Sigmoid colon (tissue), 7 donors: ENCODE results near the gene HSD11B2. TPM values are rescaled to one million over a fixed set of nuclear protein-coding genes. Genes with fewer than 3 reads are reported as not detected.
A peak's percentile ranks its signal among the peaks of the same experiment; 100 is the strongest.

Experiments
- DNase-seq: peaks from one replicate; pipeline ENCODE4 v3.0.0-alpha.2; 2019
- H3K27ac ChIP-seq, 4 donors: fragments of 200-600 bp; sonication (generic); one replicate each; pipeline ENCODE4 v1.5.1; 2016 to 2019; ENCODE audit warnings: mild to moderate bottlenecking in 1 of 4
- H3K27me3 ChIP-seq, 3 donors: fragments of 200-600 bp; sonication (generic); one replicate each; pipeline ENCODE4 v1.5.1; 2019; ENCODE audit warnings: mild to moderate bottlenecking in 1 of 3
- H3K36me3 ChIP-seq, 4 donors: fragments of 200-600 bp; sonication (generic); one replicate each; pipeline ENCODE4 v1.5.1; 2016 to 2019
- H3K4me1 ChIP-seq, 4 donors: fragments of 200-600 bp; sonication (generic); one replicate each; pipeline ENCODE4 v1.5.1; 2017 to 2019
- H3K4me3 ChIP-seq, 4 donors: fragments of 200-600 bp; sonication (generic); one replicate each; pipeline ENCODE4 v1.5.1; 2017 to 2019; ENCODE audit warnings: mild to moderate bottlenecking in 2 of 4, moderate library complexity in 1 of 4
- H3K9me3 ChIP-seq, 4 donors: fragments of 200-600 bp in 3 of 4; sonication (generic) in 3 of 4; one replicate each; pipeline versions ENCODE4 v1.5.1 to v1.6.1; 2013 to 2019
- EP300 ChIP-seq, 4 donors: sonication (generic); formaldehyde crosslinking; IDR thresholded peaks; one replicate each; pipeline ENCODE4 v1.6.1; 2017; ENCODE audit warnings: antibody characterized with exemption in 4 of 4
- POLR2A ChIP-seq, 2 donors: fragments of 450-650 bp; IDR thresholded peaks; one replicate each; pipeline ENCODE4 v1.6.1; 2016; ENCODE audit warnings: antibody characterized with exemption in 2 of 2, mild to moderate bottlenecking in 2 of 2, moderate library complexity in 2 of 2
- POLR2AphosphoS5 ChIP-seq, 4 donors: sonication (generic); formaldehyde crosslinking; IDR thresholded peaks; one replicate each; pipeline ENCODE4 v1.6.1; 2017; ENCODE audit warnings: antibody characterized with exemption in 4 of 4
- WGBS, 2 donors: extraction: QIAGEN DNeasy Blood & Tissue Kit; methylation state at CpG; one replicate each; pipeline ENCODE4 v1.1.7; 2013; 5-methylcytosine and 5-hydroxymethylcytosine counted together
- intact Hi-C: fragments of 100-400 bp; cut with DNase I; formaldehyde crosslinking; loops from one replicate; pipeline ENCODE4 v1.15.1; 2023
- polyA plus RNA-seq, 3 donors: library from polyadenylated mRNA; stranded (reverse); fragments of 200-250 nt; gene quantifications; one replicate each; pipeline ENCODE4 v1.2.3, GENCODE V29; 2013
- small RNA-seq, 3 donors: library from RNA; depleted of rRNA; stranded (forward); fragments of <200 nt; gene quantifications; one replicate each; pipeline ENCODE3, GENCODE V24; 2016
- total RNA-seq, 4 donors: library from RNA; depleted of rRNA; stranded (reverse); fragments of >200 nt; gene quantifications; one replicate each; pipeline ENCODE4 v1.1.0, GENCODE V29; 2016
- TF ChIP-seq, protein P1 (sequence below), 4 experiments: fragments of 450-650 bp in 3 of 4; fragments of 200-600 bp in 1 of 4; IDR thresholded peaks; one replicate each; pipeline ENCODE4 v1.5.1; 2016 to 2019; ENCODE audit warnings: antibody characterized with exemption in 4 of 4, mild to moderate bottlenecking in 3 of 4, moderate library complexity in 2 of 4
- donor health status: healthy with polysubstance abuse.
- donor health status: Bipolar disorder and iron deficiency.
- donor health status: healthy.

The HSD11B2 gene
- total and polyA plus RNA-seq, 7 donors = 0.14 to 353 (median 46.1) TPM; not detected in 1

DNA sequence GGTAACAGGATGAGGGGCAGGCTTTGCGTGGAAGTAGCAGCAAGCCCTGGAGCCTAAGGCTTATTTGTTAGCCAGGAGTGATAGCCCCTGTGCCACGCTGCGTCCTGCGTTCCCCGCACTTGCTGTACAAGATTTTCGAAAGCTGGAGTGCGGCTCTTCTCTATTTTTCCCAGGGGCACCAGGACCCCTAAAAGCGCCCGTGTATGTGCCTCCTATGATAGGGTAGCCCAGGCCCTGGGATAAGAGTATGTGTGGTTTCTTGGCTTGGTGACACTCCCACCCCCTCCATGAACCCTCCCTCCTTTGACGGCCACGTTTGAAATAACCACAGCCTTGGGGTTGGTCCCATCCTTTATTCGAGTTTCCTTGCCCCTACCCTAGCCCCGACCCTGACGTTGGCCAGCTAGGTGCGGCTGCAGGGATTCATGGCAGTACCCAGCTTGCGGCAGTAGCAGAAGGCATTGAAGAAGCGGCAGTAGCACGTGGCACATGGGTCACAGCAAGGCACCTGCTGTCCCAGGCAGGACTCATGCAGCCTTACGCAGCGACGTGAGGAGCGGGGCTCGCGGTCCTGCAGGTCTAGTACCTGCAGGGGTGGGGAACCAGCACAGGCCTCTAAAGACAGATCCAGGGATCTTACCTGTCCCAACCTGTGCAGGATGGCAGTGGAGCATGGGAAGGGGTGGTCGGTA is 51.5 kb downstream of the HSD11B2 start:
- no peak for DNase-seq
- intact Hi-C loops = loop anchor here (5.0 kb wide), 2 partner anchors 40 to 185 kb away; partner anchors contain the start of genes C16orf86 and ENKD1
- Histone ChIP-seq H3K36me3 (peaks cover 0 to 8% (median 0%) of the 10 kb centered on the region in 4 donors), H3K27me3 (no peaks in the 10 kb centered on the region), H3K4me3 (peak overlapping the region; percentile 35 to 97 (median 90)), H3K27ac (peak overlapping the region; percentile 80 to 98 (median 94)), H3K9me3 (no peaks in the 10 kb centered on the region), H3K4me1 (peaks cover 0 to 45% (median 40%) of the 10 kb centered on the region in 4 donors)
- TF ChIP-seq EP300 (IDR thresholded peaks at IDR 0.05) = no peak
- no peak for TF ChIP-seq POLR2A (IDR thresholded peaks at IDR 0.05)
- TF ChIP-seq, protein P1, sequence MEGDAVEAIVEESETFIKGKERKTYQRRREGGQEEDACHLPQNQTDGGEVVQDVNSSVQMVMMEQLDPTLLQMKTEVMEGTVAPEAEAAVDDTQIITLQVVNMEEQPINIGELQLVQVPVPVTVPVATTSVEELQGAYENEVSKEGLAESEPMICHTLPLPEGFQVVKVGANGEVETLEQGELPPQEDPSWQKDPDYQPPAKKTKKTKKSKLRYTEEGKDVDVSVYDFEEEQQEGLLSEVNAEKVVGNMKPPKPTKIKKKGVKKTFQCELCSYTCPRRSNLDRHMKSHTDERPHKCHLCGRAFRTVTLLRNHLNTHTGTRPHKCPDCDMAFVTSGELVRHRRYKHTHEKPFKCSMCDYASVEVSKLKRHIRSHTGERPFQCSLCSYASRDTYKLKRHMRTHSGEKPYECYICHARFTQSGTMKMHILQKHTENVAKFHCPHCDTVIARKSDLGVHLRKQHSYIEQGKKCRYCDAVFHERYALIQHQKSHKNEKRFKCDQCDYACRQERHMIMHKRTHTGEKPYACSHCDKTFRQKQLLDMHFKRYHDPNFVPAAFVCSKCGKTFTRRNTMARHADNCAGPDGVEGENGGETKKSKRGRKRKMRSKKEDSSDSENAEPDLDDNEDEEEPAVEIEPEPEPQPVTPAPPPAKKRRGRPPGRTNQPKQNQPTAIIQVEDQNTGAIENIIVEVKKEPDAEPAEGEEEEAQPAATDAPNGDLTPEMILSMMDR (IDR thresholded peaks at IDR 0.05) = no peak
- TF ChIP-seq POLR2AphosphoS5 (IDR thresholded peaks at IDR 0.05) = no peak
- 76 to 84% methylated on average over 25 of the region's 25 CpGs for WGBS, 2 donors

DNA sequence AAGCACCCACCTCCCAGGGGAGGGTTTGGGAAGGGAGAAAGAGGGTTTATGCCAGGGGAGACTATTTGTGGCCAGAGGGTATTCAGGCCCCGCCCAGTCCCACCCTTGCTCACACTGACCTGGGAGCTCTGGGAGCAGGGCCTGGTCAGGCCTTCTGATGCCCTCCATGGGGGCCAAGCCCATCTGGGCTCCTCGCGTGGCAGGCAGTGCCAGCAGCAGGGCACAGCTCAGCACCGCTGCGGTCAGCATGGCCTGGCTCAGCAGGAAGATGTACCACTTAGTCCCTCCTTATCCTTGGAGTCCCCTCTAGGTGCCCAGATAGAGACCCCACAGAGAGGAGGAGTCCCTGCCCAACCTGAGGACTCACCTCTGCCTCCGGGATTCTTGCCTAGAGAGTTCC is 52.2 kb downstream of the HSD11B2 start, which contains the start of gene AGRP:
Gene AGRP, minus strand, starts transcription at position 398 of the 400 bp plus-strand sequence. Its CDS starts 149 bp downstream, at position 249.
- TF ChIP-seq EP300 (IDR thresholded peaks at IDR 0.05) (no peak), POLR2A (IDR thresholded peaks at IDR 0.05) (no peak), POLR2AphosphoS5 (IDR thresholded peaks at IDR 0.05) (no peak)
- TF ChIP-seq, protein P1 (IDR thresholded peaks at IDR 0.05) = no peak
- H3K9me3 ChIP-seq = no peaks in the 10 kb centered on the region
- H3K36me3 ChIP-seq = peaks cover 0 to 8% (median 0%) of the 10 kb centered on the region in 4 donors
- H3K27me3 ChIP-seq = no peaks in the 10 kb centered on the region
- intact Hi-C loops = loop anchor here (5.0 kb wide), 2 partner anchors 39 to 184 kb away; partner anchors contain the start of genes C16orf86 and ENKD1
- no peak within 1 kb of the TSS for H3K4me3 ChIP-seq
- H3K27ac ChIP-seq = peak within 1 kb of the TSS; percentile 80 to 98 (median 94)
- peaks cover 0 to 42% (median 38%) of the 10 kb centered on the region in 4 donors for H3K4me1 ChIP-seq
- no peak for DNase-seq
- WGBS, 2 donors = 97 to 99% methylated on average over 6 of the region's 6 CpGs

DNA sequence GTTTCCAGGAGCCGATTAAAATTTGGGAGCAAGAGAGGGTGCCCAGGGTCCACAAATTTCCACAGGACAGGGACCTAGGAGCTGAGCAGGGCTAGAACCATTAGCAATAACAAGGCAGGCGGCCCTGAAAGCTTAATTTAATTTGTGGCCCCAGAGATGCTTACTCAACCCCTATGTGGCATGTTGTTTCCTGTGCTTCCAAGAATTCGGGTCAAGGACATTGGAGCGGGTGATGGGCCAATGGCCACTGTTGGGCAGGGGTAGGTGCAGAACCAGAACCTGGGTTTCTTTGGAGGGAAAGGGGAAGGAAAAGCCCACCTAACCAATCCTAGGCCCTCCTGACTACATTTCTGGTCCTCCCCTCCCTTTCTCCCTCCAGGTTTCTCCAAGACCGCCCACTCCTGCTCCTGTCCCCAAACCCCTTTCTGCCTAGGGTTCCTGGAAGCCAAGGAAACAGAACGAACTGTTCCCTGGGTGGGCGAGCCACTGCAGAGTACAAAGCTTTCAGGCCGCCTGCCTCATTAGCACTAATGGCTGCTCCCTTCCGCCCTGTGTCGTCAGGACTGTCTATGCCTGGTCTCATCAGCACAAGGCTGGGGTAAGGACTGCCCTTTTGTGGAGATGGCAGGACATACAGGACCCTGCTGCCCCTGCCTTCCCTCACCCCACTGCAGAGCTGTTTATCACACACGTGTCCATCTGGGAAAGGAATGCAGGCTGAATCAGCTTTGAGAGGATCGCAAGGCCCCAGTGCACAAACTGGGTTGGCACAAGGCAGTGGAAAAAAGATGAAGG is 53.0 kb downstream of the HSD11B2 start:
- intact Hi-C loops = loop anchor here (5.0 kb wide), 2 partner anchors 38 to 183 kb away; partner anchors contain the start of genes C16orf86 and ENKD1
- no peak for DNase-seq
- H3K27me3 ChIP-seq = no peaks in the 10 kb centered on the region
- WGBS, 2 donors = 90 to 95% methylated on average over 12 of the region's 12 CpGs
- TF ChIP-seq EP300 (IDR thresholded peaks at IDR 0.05) = no peak
- TF ChIP-seq POLR2A (IDR thresholded peaks at IDR 0.05) = no peak
- TF ChIP-seq, protein P1 (IDR thresholded peaks at IDR 0.05) = no peak
- no peak for TF ChIP-seq POLR2AphosphoS5 (IDR thresholded peaks at IDR 0.05)
- peaks cover 0 to 43% (median 36%) of the 10 kb centered on the region in 4 donors for H3K4me1 ChIP-seq
- H3K4me3 ChIP-seq = no peak overlapping the region
- peak overlapping the region in 2 of 4 donors; percentile 25 to 98 for H3K27ac ChIP-seq
- no peaks in the 10 kb centered on the region for H3K9me3 ChIP-seq
- peaks cover 0 to 8% (median 0%) of the 10 kb centered on the region in 4 donors for H3K36me3 ChIP-seq

DNA sequence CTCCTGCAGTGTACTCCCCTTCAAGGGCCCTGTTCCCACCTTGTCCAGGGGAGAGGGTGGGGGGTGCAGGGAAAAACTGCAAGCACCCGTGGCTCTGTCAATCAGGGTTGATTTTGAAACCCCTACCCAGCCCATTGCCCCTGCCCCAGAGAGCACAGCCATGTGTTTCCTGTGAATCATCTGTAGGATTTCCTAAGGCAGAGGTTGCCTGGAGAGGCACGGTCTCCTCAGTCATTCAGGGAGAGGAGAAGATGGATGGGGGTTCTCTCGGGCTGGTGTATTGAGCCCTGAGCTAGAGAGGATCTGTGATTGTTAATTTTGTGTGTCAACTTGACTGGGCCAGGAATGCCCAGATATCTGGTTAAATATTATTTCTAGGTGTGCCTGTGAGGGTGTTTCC is 55.9 kb downstream of the HSD11B2 start:
- peaks cover 5 to 55% (median 43%) of the 10 kb centered on the region in 4 donors for H3K4me1 ChIP-seq
- H3K27me3 ChIP-seq = no peaks in the 10 kb centered on the region
- no peaks in the 10 kb centered on the region for H3K9me3 ChIP-seq
- H3K27ac ChIP-seq = peak overlapping the region in 2 of 4 donors; percentile 25 to 33
- peaks cover 0 to 8% (median 0%) of the 10 kb centered on the region in 4 donors for H3K36me3 ChIP-seq
- 73 to 85% methylated on average over 3 of the region's 3 CpGs for WGBS, 2 donors
- no peak overlapping the region for H3K4me3 ChIP-seq
- DNase-seq = no peak
- intact Hi-C loops = no loop called here
- TF ChIP-seq EP300 (IDR thresholded peaks at IDR 0.05) (no peak), POLR2A (IDR thresholded peaks at IDR 0.05) (no peak), POLR2AphosphoS5 (IDR thresholded peaks at IDR 0.05) (no peak)
- TF ChIP-seq, protein P1 (IDR thresholded peaks at IDR 0.05) = no peak

Small RNA genes within 50 kb of the gene (small RNA-seq; reads per million reads assigned to genes)
- gene RNU1-123P = 0 reads per million in 3 donors

Other genes starting within 250 kb of the HSD11B2 start
- 10 to 100 TPM in 1 of 4 donors, 1 to 10 TPM in 3; 6.6 to 22.2 (median 9.7) TPM for gene MATCAP1, start 247.2 kb upstream of the HSD11B2 start, total RNA-seq
- 10 to 100 TPM in 1 of 3 donors, 1 to 10 TPM in 2; 3.0 to 30.3 (median 4.8) TPM for gene MATCAP1, start 247.2 kb upstream of the HSD11B2 start, polyA plus RNA-seq
- gene EXOC3L1, start 241.0 kb upstream of the HSD11B2 start, total RNA-seq = 1 to 10 TPM; 1.1 to 4.4 (median 1.9) TPM
- 1 to 10 TPM; 2.5 to 8.4 (median 5.4) TPM for gene EXOC3L1, start 241.0 kb upstream of the HSD11B2 start, polyA plus RNA-seq
- gene E2F4, start 239.0 kb upstream of the HSD11B2 start, total RNA-seq = 10 to 100 TPM; 59.9 to 85.9 (median 76.0) TPM
- gene E2F4, start 239.0 kb upstream of the HSD11B2 start, polyA plus RNA-seq = 10 to 100 TPM; 40.0 to 71.0 (median 51.7) TPM
- gene ELMO3, start 232.0 kb upstream of the HSD11B2 start, total RNA-seq = 1 to 10 TPM in 2 of 4 donors, under 1 TPM in 2; 0.14 to 1.7 (median 1.1) TPM
- 10 to 100 TPM; 31.8 to 41.8 (median 35.1) TPM for gene ELMO3, start 232.0 kb upstream of the HSD11B2 start, polyA plus RNA-seq
- 10 to 100 TPM; 15.3 to 31.4 (median 24.2) TPM for gene TMEM208, start 204.0 kb upstream of the HSD11B2 start, total RNA-seq
- 100 to 1,000 TPM in 1 of 3 donors, 10 to 100 TPM in 2; 33.0 to 109 (median 36.5) TPM for gene TMEM208, start 204.0 kb upstream of the HSD11B2 start, polyA plus RNA-seq
- 10 to 100 TPM in 2 of 4 donors, 1 to 10 TPM in 2; 6.7 to 17.1 (median 11.5) TPM for gene FHOD1, start 183.6 kb upstream of the HSD11B2 start, total RNA-seq
- 10 to 100 TPM in 1 of 3 donors, 1 to 10 TPM in 2; 4.8 to 25.2 (median 5.5) TPM for gene FHOD1, start 183.6 kb upstream of the HSD11B2 start, polyA plus RNA-seq
- gene SLC9A5, start 182.1 kb upstream of the HSD11B2 start, total RNA-seq = 1 to 10 TPM in 2 of 4 donors, under 1 TPM in 1, not detected in 1; 0.68 to 6.1 (median 1.1) TPM
- gene SLC9A5, start 182.1 kb upstream of the HSD11B2 start, polyA plus RNA-seq = under 1 TPM in 2 of 3 donors, not detected in 1; 0.46 to 0.99 TPM
- gene PLEKHG4, start 151.6 kb upstream of the HSD11B2 start, total RNA-seq = 1 to 10 TPM; 1.4 to 6.2 (median 3.7) TPM
- 1 to 10 TPM; 3.0 to 7.9 (median 3.5) TPM for gene PLEKHG4, start 151.6 kb upstream of the HSD11B2 start, polyA plus RNA-seq
- gene KCTD19, start 104.4 kb upstream of the HSD11B2 start, total RNA-seq = under 1 TPM in 1 of 4 donors, not detected in 3; under 0.01 TPM
- gene KCTD19, start 104.4 kb upstream of the HSD11B2 start, polyA plus RNA-seq = under 1 TPM in 1 of 3 donors, not detected in 2; 0.04 TPM
- gene LRRC36, start 104.3 kb upstream of the HSD11B2 start, total RNA-seq = under 1 TPM in 1 of 4 donors, not detected in 3; 0.55 TPM
- under 1 TPM in 1 of 3 donors, not detected in 2; 0.74 TPM for gene LRRC36, start 104.3 kb upstream of the HSD11B2 start, polyA plus RNA-seq
- gene TPPP3, start 37.6 kb upstream of the HSD11B2 start, total RNA-seq = 10 to 100 TPM in 3 of 4 donors, 1 to 10 TPM in 1; 8.1 to 27.4 (median 16.9) TPM
- 10 to 100 TPM in 1 of 3 donors, 1 to 10 TPM in 2; 2.4 to 13.6 (median 8.6) TPM for gene TPPP3, start 37.6 kb upstream of the HSD11B2 start, polyA plus RNA-seq
- 10 to 100 TPM; 12.7 to 18.3 (median 16.1) TPM for gene ZDHHC1, start 14.6 kb upstream of the HSD11B2 start, total RNA-seq
- 1 to 10 TPM; 4.2 to 6.6 (median 4.4) TPM for gene ZDHHC1, start 14.6 kb upstream of the HSD11B2 start, polyA plus RNA-seq
- 100 to 1,000 TPM in 2 of 4 donors, 10 to 100 TPM in 2; 70.3 to 112 (median 93.6) TPM for gene ATP6V0D1, start 50.0 kb downstream of the HSD11B2 start, total RNA-seq
- gene ATP6V0D1, start 50.0 kb downstream of the HSD11B2 start, polyA plus RNA-seq = 100 to 1,000 TPM; 214 to 287 (median 231) TPM
- not detected for gene AGRP, start 52.4 kb downstream of the HSD11B2 start, total RNA-seq
- gene AGRP, start 52.4 kb downstream of the HSD11B2 start, polyA plus RNA-seq = not detected
- 10 to 100 TPM; 23.9 to 60.9 (median 35.2) TPM for gene RIPOR1, start 97.7 kb downstream of the HSD11B2 start, total RNA-seq
- 10 to 100 TPM; 10.2 to 26.7 (median 11.8) TPM for gene RIPOR1, start 97.7 kb downstream of the HSD11B2 start, polyA plus RNA-seq
- 10 to 100 TPM; 29.2 to 45.7 (median 35.8) TPM for gene CTCF, start 131.4 kb downstream of the HSD11B2 start, total RNA-seq
- gene CTCF, start 131.4 kb downstream of the HSD11B2 start, polyA plus RNA-seq = 10 to 100 TPM; 25.8 to 28.8 (median 27.5) TPM
- gene CARMIL2, start 214.0 kb downstream of the HSD11B2 start, total RNA-seq = 1 to 10 TPM in 1 of 4 donors, under 1 TPM in 3; 0.36 to 1.5 (median 0.75) TPM
- 10 to 100 TPM in 1 of 3 donors, under 1 TPM in 1, not detected in 1; 0.23 to 20.7 TPM for gene CARMIL2, start 214.0 kb downstream of the HSD11B2 start, polyA plus RNA-seq
- 10 to 100 TPM; 13.9 to 20.6 (median 18.7) TPM for gene ACD, start 229.1 kb downstream of the HSD11B2 start, total RNA-seq
- gene ACD, start 229.1 kb downstream of the HSD11B2 start, polyA plus RNA-seq = 10 to 100 TPM in 1 of 3 donors, 1 to 10 TPM in 2; 7.4 to 19.3 (median 9.6) TPM
- gene PARD6A, start 229.8 kb downstream of the HSD11B2 start, total RNA-seq = 10 to 100 TPM; 12.8 to 16.6 (median 14.0) TPM
- 1 to 10 TPM; 4.2 to 8.3 (median 4.4) TPM for gene PARD6A, start 229.8 kb downstream of the HSD11B2 start, polyA plus RNA-seq
- gene ENKD1, start 235.6 kb downstream of the HSD11B2 start, total RNA-seq = 10 to 100 TPM; 21.0 to 27.0 (median 23.2) TPM
- gene ENKD1, start 235.6 kb downstream of the HSD11B2 start, polyA plus RNA-seq = 10 to 100 TPM in 1 of 3 donors, 1 to 10 TPM in 2; 6.9 to 16.2 (median 9.0) TPM
- 10 to 100 TPM in 3 of 4 donors, 1 to 10 TPM in 1; 8.6 to 26.1 (median 21.9) TPM for gene C16orf86, start 235.7 kb downstream of the HSD11B2 start, total RNA-seq
- 1 to 10 TPM in 2 of 3 donors, under 1 TPM in 1; 0.46 to 5.0 (median 1.8) TPM for gene C16orf86, start 235.7 kb downstream of the HSD11B2 start, polyA plus RNA-seq